Upper lobe of left lung (tissue), 4 donors: ENCODE measurements around the gene PAQR3.

Experiments used
- POLR2A ChIP-seq, 4 donors: fragments of 450-650 bp; IDR thresholded peaks; one replicate each; pipeline ENCODE4 v1.5.1; 2016 to 2017; ENCODE audit warnings: antibody characterized with exemption in 4 of 4, mild to moderate bottlenecking in 2 of 4
- POLR2AphosphoS5 ChIP-seq, 2 donors: sonication (generic); formaldehyde crosslinking; IDR thresholded peaks; one replicate each; pipeline ENCODE4 v1.5.1; 2017; ENCODE audit warnings: antibody characterized with exemption in 2 of 2
- TF ChIP-seq, protein P1 (sequence below), 6 experiments: fragments of 450-650 bp in 4 of 6; fragments of 200-600 bp in 2 of 6; sonication (generic) in 2 of 6; IDR thresholded peaks; one replicate each; pipeline ENCODE4 v1.5.1; 2016 to 2019; ENCODE audit warnings: antibody characterized with exemption in 6 of 6

DNA sequence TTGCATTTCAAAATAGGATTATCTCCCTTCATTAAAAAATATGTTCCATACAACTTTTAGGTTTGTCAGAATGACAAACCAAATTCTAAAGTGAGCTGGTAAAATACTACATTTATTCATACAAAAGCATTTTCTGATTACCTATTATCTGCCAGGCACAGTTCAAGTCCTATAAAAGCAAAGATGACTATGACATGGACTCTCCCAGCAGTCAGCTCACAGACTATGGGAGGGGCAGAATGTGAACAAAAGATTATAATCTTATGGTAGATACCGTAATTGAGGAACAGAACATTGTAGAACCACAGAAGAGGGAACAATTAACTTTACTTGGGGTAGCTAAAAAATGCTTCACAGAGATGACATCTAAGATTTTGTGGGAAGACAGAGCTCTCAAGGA lies 12.4 kb downstream of the PAQR3 start:
- TF ChIP-seq, protein P1, sequence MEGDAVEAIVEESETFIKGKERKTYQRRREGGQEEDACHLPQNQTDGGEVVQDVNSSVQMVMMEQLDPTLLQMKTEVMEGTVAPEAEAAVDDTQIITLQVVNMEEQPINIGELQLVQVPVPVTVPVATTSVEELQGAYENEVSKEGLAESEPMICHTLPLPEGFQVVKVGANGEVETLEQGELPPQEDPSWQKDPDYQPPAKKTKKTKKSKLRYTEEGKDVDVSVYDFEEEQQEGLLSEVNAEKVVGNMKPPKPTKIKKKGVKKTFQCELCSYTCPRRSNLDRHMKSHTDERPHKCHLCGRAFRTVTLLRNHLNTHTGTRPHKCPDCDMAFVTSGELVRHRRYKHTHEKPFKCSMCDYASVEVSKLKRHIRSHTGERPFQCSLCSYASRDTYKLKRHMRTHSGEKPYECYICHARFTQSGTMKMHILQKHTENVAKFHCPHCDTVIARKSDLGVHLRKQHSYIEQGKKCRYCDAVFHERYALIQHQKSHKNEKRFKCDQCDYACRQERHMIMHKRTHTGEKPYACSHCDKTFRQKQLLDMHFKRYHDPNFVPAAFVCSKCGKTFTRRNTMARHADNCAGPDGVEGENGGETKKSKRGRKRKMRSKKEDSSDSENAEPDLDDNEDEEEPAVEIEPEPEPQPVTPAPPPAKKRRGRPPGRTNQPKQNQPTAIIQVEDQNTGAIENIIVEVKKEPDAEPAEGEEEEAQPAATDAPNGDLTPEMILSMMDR (IDR thresholded peaks at IDR 0.05), result no peak
- TF ChIP-seq POLR2A (IDR thresholded peaks at IDR 0.05) (no peak), POLR2AphosphoS5 (IDR thresholded peaks at IDR 0.05) (no peak)
